ENCODE data around the gene HNRNPLL. TPM values are rescaled to one million over a fixed set of nuclear protein-coding genes. Genes with fewer than 3 reads are reported as not detected.

HNRNPLL gene
- total RNA-seq, 4 donors from 2014 or later = 20.5 to 37.9 (median 26.8) TPM

- no peak overlapping the region for H3K4me3 ChIP-seq (ENCODE audit: low read depth, poor library complexity, severe bottlenecking)
- no peak for TF ChIP-seq CTCF (IDR thresholded peaks at IDR 0.05)
- TF ChIP-seq POLR2A (IDR thresholded peaks at IDR 0.05) = no peak
- WGBS, 2 donors = 74 to 78% methylated on average over 3 of the region's 3 CpGs
- no peak for DNase-seq (ENCODE audit: low spot score in 2 of 2)
- intact Hi-C loops (cut with DNase I; ENCODE audit: low total_unique reads) = loop anchor here (5.0 kb wide), 1 partner anchor 159 kb away; no protein-coding TSS in a partner anchor
Measured at GRCh38 chr2:38583524-38583923, 19.2 kb downstream of the HNRNPLL start.

GRCh38 chr2:38581193-38582147 is 21.3 kb downstream of the HNRNPLL start:
- H3K4me3 ChIP-seq (ENCODE audit: low read depth, poor library complexity, severe bottlenecking) = no peak overlapping the region
- intact Hi-C loops (cut with DNase I; ENCODE audit: low total_unique reads) = loop anchor here (5.0 kb wide), 1 partner anchor 161 kb away; no protein-coding TSS in a partner anchor
- TF ChIP-seq CTCF (IDR thresholded peaks at IDR 0.05) = peak in 1 of 3 donors; percentile 56
- no peak for TF ChIP-seq POLR2A (IDR thresholded peaks at IDR 0.05)
- DNase-seq (ENCODE audit: low spot score in 2 of 2) = no peak
- WGBS, 2 donors = 60 to 65% methylated on average over 9 of the region's 9 CpGs

GRCh38 chr2:38580115-38580636 is 22.6 kb downstream of the HNRNPLL start:
- TF ChIP-seq CTCF (IDR thresholded peaks at IDR 0.05) (no peak), POLR2A (IDR thresholded peaks at IDR 0.05) (no peak)
- DNase-seq (ENCODE audit: low spot score in 2 of 2) = no peak
- H3K4me3 ChIP-seq (ENCODE audit: low read depth, poor library complexity, severe bottlenecking) = no peak overlapping the region
- intact Hi-C loops (cut with DNase I; ENCODE audit: low total_unique reads) = loop anchor here (5.0 kb wide), 1 partner anchor 162 kb away; no protein-coding TSS in a partner anchor
- WGBS, 2 donors = 86 to 87% methylated on average over 2 of the region's 2 CpGs

GRCh38 chr2:38578832-38579231 is 23.9 kb downstream of the HNRNPLL start:
- intact Hi-C loops (cut with DNase I; ENCODE audit: low total_unique reads) = loop anchor here (10.0 kb wide), 1 partner anchor 1416 kb away; no protein-coding TSS in a partner anchor
- WGBS, 2 donors = 78 to 85% methylated on average over 5 of the region's 5 CpGs
- DNase-seq (ENCODE audit: low spot score in 2 of 2) = no peak
- H3K4me3 ChIP-seq (ENCODE audit: low read depth, poor library complexity, severe bottlenecking) = no peak overlapping the region
- no peak for TF ChIP-seq CTCF (IDR thresholded peaks at IDR 0.05)
- no peak for TF ChIP-seq POLR2A (IDR thresholded peaks at IDR 0.05)

- no peak overlapping the region for H3K4me3 ChIP-seq (ENCODE audit: low read depth, poor library complexity, severe bottlenecking)
- intact Hi-C loops (cut with DNase I; ENCODE audit: low total_unique reads) = loop anchor here (10.0 kb wide), 1 partner anchor 1421 kb away; no protein-coding TSS in a partner anchor
- no peak for DNase-seq (ENCODE audit: low spot score in 2 of 2)
- TF ChIP-seq POLR2A (IDR thresholded peaks at IDR 0.05) (no peak), CTCF (IDR thresholded peaks at IDR 0.05) (no peak)
Measured at GRCh38 chr2:38574278-38574677, 28.4 kb downstream of the HNRNPLL start.
